HCT116 (cell line): ENCODE results near the gene TRIM63. TPM values are rescaled to one million over a fixed set of nuclear protein-coding genes. Genes with fewer than 3 reads are reported as not detected.

ENCODE experiments used
- ATAC-seq: fragments of 200-7000 bp; cut with Tn5 transposase; 2 replicates; pipeline ENCODE4 v1.9.1; 2020; ENCODE audit warnings: mild to moderate bottlenecking, moderate library complexity
- BruUV-seq: library from RNA; stranded (reverse); fragments of 400-500 nt; replicated peaks from 2 replicates; lab custom pipeline; 2021; lab: Mats Ljungman, UMichigan
- CTCF ChIA-PET: fragments of 300-600 bp; sonication (Branson Sonifier 250); formaldehyde crosslinking; loops from one replicate; lab custom pipeline; 2021; ENCODE audit warnings: antibody characterized with exemption; lab: Charles Lee
- POLR2A ChIA-PET: fragments of 300-600, 350-600 bp; sonication (Branson Sonifier 250); formaldehyde crosslinking; loops from one replicate; lab custom pipeline; 2021; ENCODE audit warnings: antibody characterized with exemption; lab: Charles Lee
- RAD21 ChIA-PET, 2 experiments: fragments of 300-600 bp; sonication (Branson Sonifier 250); formaldehyde crosslinking; loops; one replicate each; lab custom pipeline; 2023; ENCODE audit warnings: low total read pairs in 2 of 2; ENCODE audit not compliant: uncharacterized antibody in 2 of 2, unreplicated experiment in 2 of 2, low non-redundant PET in 1 of 2; lab: Charles Lee
- DNase-seq: peaks from one replicate; pipeline ENCODE4 v3.0.0-alpha.2; 2010; ENCODE audit warnings: low read depth, low spot score
- H2AFZ ChIP-seq: fragments of 200-600 bp; shearing (Covaris generic), sonication (generic); 2 replicates; pipeline ENCODE4 v1.6.1; 2017; ENCODE audit warnings: low read depth, mixed run types, mixed read lengths, antibody characterized with exemption, low read length; ENCODE audit not compliant: poor library complexity, severe bottlenecking
- H3K27ac ChIP-seq: 2 replicates; pipeline ENCODE4 v1.5.1; 2012; ENCODE audit warnings: low read depth, low read length
- H3K27me3 ChIP-seq: fragments of 200-600 bp; sonication (generic); 2 replicates; pipeline ENCODE4 v1.6.1; 2016; ENCODE audit warnings: mixed run types, low read length, mixed read lengths; ENCODE audit not compliant: insufficient read depth
- H3K36me3 ChIP-seq, 2 experiments: fragments of 200-500 bp in 1 of 2; fragments of 200-600 bp in 1 of 2; sonication (Bioruptor generic) in 1 of 2; sonication (generic) in 1 of 2; 2 replicates each; pipeline versions ENCODE4 v1.5.1 to v1.6.1; 2014 to 2016; ENCODE audit warnings: low read length in 2 of 2, inconsistent platforms in 1 of 2, mixed read lengths in 1 of 2, mixed run types in 1 of 2; ENCODE audit not compliant: insufficient read depth in 2 of 2, control insufficient read depth in 1 of 2
- H3K4me1 ChIP-seq, 2 experiments: fragments of 200-600 bp in 1 of 2; sonication (generic) in 1 of 2; 2 replicates each; pipeline versions ENCODE4 v1.5.1 to v1.6.1; 2012 to 2017; ENCODE audit warnings: low read length in 2 of 2, inconsistent platforms in 1 of 2, mild to moderate bottlenecking in 1 of 2, mixed read lengths in 1 of 2, mixed run types in 1 of 2, moderate library complexity in 1 of 2; ENCODE audit not compliant: insufficient read depth in 2 of 2, control insufficient read depth in 1 of 2
- H3K4me2 ChIP-seq: fragments of 200-600 bp; sonication (generic); 2 replicates; pipeline ENCODE4 v1.6.1; 2017; ENCODE audit warnings: mixed run types, low read length, mixed read lengths
- H3K4me3 ChIP-seq, 2 experiments: fragments of 200-600 bp in 1 of 2; sonication (generic) in 1 of 2; replicated peaks in 1 of 2; 2 replicates each; pipeline ENCODE4 v1.5.1; 2011 to 2016; ENCODE audit warnings: low read length in 2 of 2, control low read depth in 1 of 2, low read depth in 1 of 2, mild to moderate bottlenecking in 1 of 2, mixed read lengths in 1 of 2, mixed run types in 1 of 2
- H3K79me2 ChIP-seq: fragments of 200-600 bp; sonication (generic); 2 replicates; pipeline ENCODE4 v1.6.1; 2017; ENCODE audit warnings: mild to moderate bottlenecking, mixed run types, low read length, moderate library complexity, mixed read lengths; ENCODE audit not compliant: insufficient read depth
- H3K9ac ChIP-seq: fragments of 200-600 bp; sonication (generic); 2 replicates; pipeline ENCODE4 v1.6.1; 2016; ENCODE audit warnings: low read length, mixed read lengths
- H3K9me2 ChIP-seq: fragments of 200-600 bp; sonication (generic), shearing (Covaris generic); 2 replicates; pipeline ENCODE4 v1.6.1; 2017; ENCODE audit warnings: mixed run types, mild to moderate bottlenecking, moderate library complexity; ENCODE audit not compliant: insufficient read depth
- H3K9me3 ChIP-seq, 2 experiments: fragments of 200-500 bp in 1 of 2; fragments of 200-600 bp in 1 of 2; sonication (Bioruptor generic) in 1 of 2; sonication (generic) in 1 of 2; 2 replicates each; pipeline ENCODE4 v1.6.1; 2014 to 2017; ENCODE audit warnings: low read length in 2 of 2, mixed read lengths in 2 of 2, inconsistent platforms in 1 of 2, low read depth in 1 of 2, mild to moderate bottlenecking in 1 of 2, mixed run types in 1 of 2, moderate library complexity in 1 of 2; ENCODE audit not compliant: control insufficient read depth in 1 of 2, insufficient read depth in 1 of 2
- H4K20me1 ChIP-seq: fragments of 200-600 bp; sonication (generic), shearing (Covaris generic); 2 replicates; pipeline ENCODE4 v1.6.1; 2017; ENCODE audit warnings: mixed run types, mild to moderate bottlenecking, moderate library complexity; ENCODE audit not compliant: insufficient read depth
- CEBPB ChIP-seq: IDR thresholded peaks from 2 replicates; pipeline ENCODE4 v1.6.1; 2012; ENCODE audit warnings: low read depth
- ELF1 ChIP-seq: IDR thresholded peaks from 2 replicates; pipeline ENCODE4 v1.6.1; 2012; ENCODE audit warnings: low read depth, borderline replicate concordance
- EZH2 ChIP-seq: fragments of 200-600 bp; sonication (generic); IDR thresholded peaks from 2 replicates; pipeline ENCODE4 v1.6.1; 2017; ENCODE audit warnings: antibody characterized with exemption, mixed run types
- EZH2phosphoT487 ChIP-seq: fragments of 200-600 bp; IDR thresholded peaks from 2 replicates; pipeline ENCODE4 v1.6.1; 2018; ENCODE audit warnings: antibody characterized with exemption, borderline replicate concordance
- FOSL1 ChIP-seq: IDR thresholded peaks from 2 replicates; pipeline ENCODE4 v1.6.1; 2012; ENCODE audit warnings: low read depth
- JUND ChIP-seq: IDR thresholded peaks from 2 replicates; pipeline ENCODE4 v1.6.1; 2012
- POLR2AphosphoS5 ChIP-seq: IDR thresholded peaks from 2 replicates; pipeline ENCODE4 v1.6.1; 2011; ENCODE audit warnings: mild to moderate bottlenecking, low read depth, low read length, moderate library complexity
- RAD21 ChIP-seq: IDR thresholded peaks from 2 replicates; pipeline ENCODE4 v1.6.1; 2012; ENCODE audit warnings: low read depth, mild to moderate bottlenecking
- SIN3A ChIP-seq: IDR thresholded peaks from 2 replicates; pipeline ENCODE4 v1.6.1; 2012; ENCODE audit warnings: low read depth
- SP1 ChIP-seq: IDR thresholded peaks from 2 replicates; pipeline ENCODE4 v1.6.1; 2012; ENCODE audit warnings: low read depth
- SRF ChIP-seq: IDR thresholded peaks from 2 replicates; pipeline ENCODE4 v1.6.1; 2012; ENCODE audit warnings: low read depth
- TCF7L2 ChIP-seq: IDR thresholded peaks from 2 replicates; pipeline ENCODE4 v1.7.0; 2011; ENCODE audit warnings: borderline replicate concordance, inconsistent platforms; ENCODE audit not compliant: insufficient read depth, insufficient read length; ENCODE audit errors: extremely low read depth
- YY1 ChIP-seq: IDR thresholded peaks from 2 replicates; pipeline ENCODE4 v1.6.1; 2011; ENCODE audit warnings: low read length, low read depth, moderate library complexity, mild to moderate bottlenecking; ENCODE audit not compliant: insufficient replicate concordance; ENCODE audit errors: extremely low read depth
- ZFX ChIP-seq: fragments of 450-650 bp; IDR thresholded peaks from 2 replicates; pipeline ENCODE4 v1.6.1; 2017
- ZNF274 ChIP-seq: fragments of 200-500 bp; sonication (Bioruptor generic); IDR thresholded peaks from 2 replicates; pipeline ENCODE4 v1.6.1; 2014; ENCODE audit warnings: mild to moderate bottlenecking, low read depth, low read length, inconsistent platforms
- intact Hi-C: fragments of 100-400 bp; cut with micrococcal nuclease; formaldehyde crosslinking; loops from 2 replicates; pipeline ENCODE4 v1.10.0; 2022
- total RNA-seq: library from RNA; stranded (reverse); gene quantifications from one replicate; pipeline ENCODE4 v1.2.1, GENCODE V29; 2021; ENCODE audit not compliant: unreplicated experiment
- TF ChIP-seq, protein P1 (sequence below), 3 experiments: fragments of 200-600 bp in 1 of 3; sonication (generic) in 1 of 3; IDR thresholded peaks in 2 of 3; conservative IDR thresholded peaks in 1 of 3; 2 replicates each; pipeline ENCODE4 v1.5.1; 2012 to 2017; ENCODE audit warnings: low read depth in 2 of 3, low read length in 2 of 3, antibody characterized with exemption in 1 of 3, borderline replicate concordance in 1 of 3, control low read depth in 1 of 3, mild to moderate bottlenecking in 1 of 3, mixed read lengths in 1 of 3, mixed run types in 1 of 3, moderate library complexity in 1 of 3; ENCODE audit not compliant: insufficient read depth in 1 of 3
- TF ChIP-seq, protein P2 (sequence below): IDR thresholded peaks from 2 replicates; pipeline ENCODE4 v1.6.1; 2012
- TF ChIP-seq, protein P3 (sequence below): IDR thresholded peaks from 2 replicates; pipeline ENCODE4 v1.6.1; 2012
- TF ChIP-seq, protein P4 (sequence below): IDR thresholded peaks from 2 replicates; pipeline ENCODE4 v1.6.1; 2012; ENCODE audit warnings: low read depth

The TRIM63 gene
- total RNA-seq, 1 experiment from 2014 or later = not detected

DNA sequence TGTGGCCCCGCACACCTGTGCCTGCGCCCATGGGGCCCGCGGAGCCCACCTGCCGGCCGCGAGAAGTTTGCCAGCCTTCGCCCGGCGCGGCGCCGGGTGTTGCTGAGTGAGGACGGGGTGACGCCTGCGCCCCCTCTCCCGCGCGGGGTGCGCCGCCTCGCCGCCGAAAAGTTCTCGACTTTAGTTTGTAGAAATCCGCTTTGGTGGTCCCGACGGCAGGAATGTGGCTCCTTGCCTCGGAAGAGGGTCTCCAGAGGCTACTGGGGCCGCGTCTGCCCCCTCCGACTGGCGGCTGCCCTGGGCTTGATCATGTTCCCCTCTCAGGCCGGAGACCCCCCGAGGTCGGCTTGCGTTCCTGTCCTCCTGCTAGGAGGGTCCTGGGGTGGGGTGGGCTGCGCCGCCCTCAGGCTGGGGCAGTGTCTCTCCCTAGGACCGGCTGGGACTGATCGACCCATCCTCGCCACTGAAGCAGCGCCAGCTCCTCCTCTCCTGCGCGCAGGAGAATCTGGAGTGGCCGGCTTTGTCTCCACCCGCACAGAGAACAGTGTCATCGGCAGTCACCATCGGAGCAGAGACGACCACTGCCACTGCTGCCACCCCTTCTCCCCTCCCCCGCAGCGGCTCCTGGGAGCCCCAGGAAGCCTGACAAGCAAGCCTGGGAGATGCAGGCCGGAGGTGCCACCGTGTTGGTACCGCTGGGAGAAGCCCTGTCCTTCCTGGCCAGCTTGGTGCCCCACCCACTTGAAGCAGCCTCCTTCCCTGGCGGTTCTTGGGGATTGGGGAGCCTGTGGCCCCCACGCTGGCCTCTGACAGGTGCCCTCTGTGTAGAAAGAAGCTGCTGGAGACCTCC lies 21.0 kb downstream of the TRIM63 start:
- DNase-seq (no peak), ATAC-seq (no peak)
- RAD21 ChIA-PET = no interaction called here
- H4K20me1 ChIP-seq = no peaks in the 10 kb centered on the region
- H3K9me3 ChIP-seq = no peaks in the 10 kb centered on the region
- TF ChIP-seq SRF = no peak
- TF ChIP-seq RAD21 = no peak
- no peak for TF ChIP-seq ZFX
- TF ChIP-seq, protein P1, sequence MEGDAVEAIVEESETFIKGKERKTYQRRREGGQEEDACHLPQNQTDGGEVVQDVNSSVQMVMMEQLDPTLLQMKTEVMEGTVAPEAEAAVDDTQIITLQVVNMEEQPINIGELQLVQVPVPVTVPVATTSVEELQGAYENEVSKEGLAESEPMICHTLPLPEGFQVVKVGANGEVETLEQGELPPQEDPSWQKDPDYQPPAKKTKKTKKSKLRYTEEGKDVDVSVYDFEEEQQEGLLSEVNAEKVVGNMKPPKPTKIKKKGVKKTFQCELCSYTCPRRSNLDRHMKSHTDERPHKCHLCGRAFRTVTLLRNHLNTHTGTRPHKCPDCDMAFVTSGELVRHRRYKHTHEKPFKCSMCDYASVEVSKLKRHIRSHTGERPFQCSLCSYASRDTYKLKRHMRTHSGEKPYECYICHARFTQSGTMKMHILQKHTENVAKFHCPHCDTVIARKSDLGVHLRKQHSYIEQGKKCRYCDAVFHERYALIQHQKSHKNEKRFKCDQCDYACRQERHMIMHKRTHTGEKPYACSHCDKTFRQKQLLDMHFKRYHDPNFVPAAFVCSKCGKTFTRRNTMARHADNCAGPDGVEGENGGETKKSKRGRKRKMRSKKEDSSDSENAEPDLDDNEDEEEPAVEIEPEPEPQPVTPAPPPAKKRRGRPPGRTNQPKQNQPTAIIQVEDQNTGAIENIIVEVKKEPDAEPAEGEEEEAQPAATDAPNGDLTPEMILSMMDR (IDR thresholded peaks at IDR 0.05 in 2 of 3, conservative IDR thresholded peaks at IDR 0.05 in 1 of 3; ENCODE audit: borderline replicate concordance in 1 of 3, insufficient read depth in 1 of 3, low read depth in 2 of 3, low read length in 2 of 3) = no peak
- no peak for TF ChIP-seq SP1
- TF ChIP-seq, protein P2, sequence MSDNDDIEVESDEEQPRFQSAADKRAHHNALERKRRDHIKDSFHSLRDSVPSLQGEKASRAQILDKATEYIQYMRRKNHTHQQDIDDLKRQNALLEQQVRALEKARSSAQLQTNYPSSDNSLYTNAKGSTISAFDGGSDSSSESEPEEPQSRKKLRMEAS = no peak
- TF ChIP-seq CEBPB = no peak
- TF ChIP-seq TCF7L2 = no peak
- no peak for TF ChIP-seq ELF1
- no peak for TF ChIP-seq FOSL1
- no peak for TF ChIP-seq SIN3A
- TF ChIP-seq EZH2phosphoT487 = no peak
- no peak for TF ChIP-seq JUND
- no peak for TF ChIP-seq YY1
- no peak for TF ChIP-seq POLR2AphosphoS5
- TF ChIP-seq, protein P3, sequence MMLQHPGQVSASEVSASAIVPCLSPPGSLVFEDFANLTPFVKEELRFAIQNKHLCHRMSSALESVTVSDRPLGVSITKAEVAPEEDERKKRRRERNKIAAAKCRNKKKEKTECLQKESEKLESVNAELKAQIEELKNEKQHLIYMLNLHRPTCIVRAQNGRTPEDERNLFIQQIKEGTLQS = no peak
- no peak for TF ChIP-seq EZH2
- no peak for TF ChIP-seq ZNF274
- TF ChIP-seq, protein P4, sequence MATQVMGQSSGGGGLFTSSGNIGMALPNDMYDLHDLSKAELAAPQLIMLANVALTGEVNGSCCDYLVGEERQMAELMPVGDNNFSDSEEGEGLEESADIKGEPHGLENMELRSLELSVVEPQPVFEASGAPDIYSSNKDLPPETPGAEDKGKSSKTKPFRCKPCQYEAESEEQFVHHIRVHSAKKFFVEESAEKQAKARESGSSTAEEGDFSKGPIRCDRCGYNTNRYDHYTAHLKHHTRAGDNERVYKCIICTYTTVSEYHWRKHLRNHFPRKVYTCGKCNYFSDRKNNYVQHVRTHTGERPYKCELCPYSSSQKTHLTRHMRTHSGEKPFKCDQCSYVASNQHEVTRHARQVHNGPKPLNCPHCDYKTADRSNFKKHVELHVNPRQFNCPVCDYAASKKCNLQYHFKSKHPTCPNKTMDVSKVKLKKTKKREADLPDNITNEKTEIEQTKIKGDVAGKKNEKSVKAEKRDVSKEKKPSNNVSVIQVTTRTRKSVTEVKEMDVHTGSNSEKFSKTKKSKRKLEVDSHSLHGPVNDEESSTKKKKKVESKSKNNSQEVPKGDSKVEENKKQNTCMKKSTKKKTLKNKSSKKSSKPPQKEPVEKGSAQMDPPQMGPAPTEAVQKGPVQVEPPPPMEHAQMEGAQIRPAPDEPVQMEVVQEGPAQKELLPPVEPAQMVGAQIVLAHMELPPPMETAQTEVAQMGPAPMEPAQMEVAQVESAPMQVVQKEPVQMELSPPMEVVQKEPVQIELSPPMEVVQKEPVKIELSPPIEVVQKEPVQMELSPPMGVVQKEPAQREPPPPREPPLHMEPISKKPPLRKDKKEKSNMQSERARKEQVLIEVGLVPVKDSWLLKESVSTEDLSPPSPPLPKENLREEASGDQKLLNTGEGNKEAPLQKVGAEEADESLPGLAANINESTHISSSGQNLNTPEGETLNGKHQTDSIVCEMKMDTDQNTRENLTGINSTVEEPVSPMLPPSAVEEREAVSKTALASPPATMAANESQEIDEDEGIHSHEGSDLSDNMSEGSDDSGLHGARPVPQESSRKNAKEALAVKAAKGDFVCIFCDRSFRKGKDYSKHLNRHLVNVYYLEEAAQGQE = no peak
- H3K79me2 ChIP-seq = no peaks in the 10 kb centered on the region
- no peaks in the 10 kb centered on the region for H3K36me3 ChIP-seq
- H2AFZ ChIP-seq = no peak overlapping the region
- intact Hi-C loops = no loop called here
- no peak overlapping the region for H3K4me2 ChIP-seq
- POLR2A ChIA-PET = no interaction called here
- H3K27me3 ChIP-seq = no peaks in the 10 kb centered on the region
- no peaks in the 10 kb centered on the region for H3K4me1 ChIP-seq
- BruUV-seq = no TSS peak
- no peak overlapping the region for H3K27ac ChIP-seq
- CTCF ChIA-PET = interaction anchor here (2.5 kb wide), 1 partner anchor 10 kb away, joined by 7 read pairs; no protein-coding TSS in a partner anchor
- no peak overlapping the region for H3K4me3 ChIP-seq
- H3K9me2 ChIP-seq = no peaks in the 10 kb centered on the region
- H3K9ac ChIP-seq = no peak overlapping the region
